Activated T-cell treated with anti-CD3 and anti-CD28 coated beads, Interleukin-2, amount 50 U/mL, for 48 hours (primary cell): Measurements from ENCODE around the gene PLA2G3.

ENCODE experiments used
- DNase-seq, 2 experiments: peaks; one replicate each; pipeline ENCODE4 v3.0.0-alpha.2; 2020

PLA2G3 gene

DNA sequence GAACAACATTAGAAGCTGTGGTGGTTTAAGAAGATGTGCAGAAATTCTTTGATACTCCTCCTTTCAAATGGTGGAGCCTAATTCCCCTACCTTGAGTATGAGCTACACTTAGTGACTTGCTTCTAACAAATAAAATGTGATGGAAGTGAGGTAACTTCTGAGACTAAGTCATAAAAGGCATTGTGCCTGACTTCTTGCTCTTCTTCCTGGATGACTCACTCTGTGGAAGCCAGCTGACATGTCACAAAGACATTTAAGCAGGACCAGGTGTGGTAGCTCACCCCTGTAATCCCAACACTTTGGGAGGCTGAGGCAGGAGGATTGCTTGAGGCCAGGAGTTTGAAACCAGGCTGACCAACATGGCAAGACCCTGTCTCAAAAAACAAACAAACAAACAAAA lies 3.9 kb upstream of the PLA2G3 start:
- DNase-seq, result no peak

- DNase-seq, result no peak
These were observed 3.2 kb upstream of the PLA2G3 start for GRCh38 chr22:31143537-31143936.

GRCh38 chr22:31143038-31143437 lies 2.7 kb upstream of the PLA2G3 start:
- no peak for DNase-seq

- DNase-seq, result no peak
These were observed 2.0 kb upstream of the PLA2G3 start for GRCh38 chr22:31142285-31142684.

GRCh38 chr22:31141551-31141950 lies 1.2 kb upstream of the PLA2G3 start:
- no peak for DNase-seq

DNA sequence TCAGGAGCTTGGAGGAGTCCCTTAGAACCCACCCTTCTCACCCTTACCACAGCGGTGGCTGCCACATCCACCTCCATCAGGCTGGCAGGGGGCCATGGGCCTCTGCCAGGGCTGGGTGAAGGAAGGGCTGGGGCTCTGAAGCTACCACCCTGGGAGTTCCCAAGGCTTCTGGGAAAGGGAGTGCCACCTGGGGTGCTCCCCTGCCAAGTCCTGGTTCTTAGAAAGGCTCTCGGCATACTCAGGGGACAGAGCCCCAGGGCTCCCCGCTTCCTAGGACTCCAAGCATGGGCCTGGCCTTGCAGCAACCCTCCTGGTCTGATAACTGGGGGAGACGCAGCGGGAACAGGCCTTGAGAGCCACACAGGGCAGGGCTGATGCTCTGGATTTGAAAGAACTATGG lies 438 bp upstream of the PLA2G3 start:
- DNase-seq, result no peak

- no peak for DNase-seq
These were observed 1.2 kb downstream of the PLA2G3 start for GRCh38 chr22:31139066-31139465.

DNA sequence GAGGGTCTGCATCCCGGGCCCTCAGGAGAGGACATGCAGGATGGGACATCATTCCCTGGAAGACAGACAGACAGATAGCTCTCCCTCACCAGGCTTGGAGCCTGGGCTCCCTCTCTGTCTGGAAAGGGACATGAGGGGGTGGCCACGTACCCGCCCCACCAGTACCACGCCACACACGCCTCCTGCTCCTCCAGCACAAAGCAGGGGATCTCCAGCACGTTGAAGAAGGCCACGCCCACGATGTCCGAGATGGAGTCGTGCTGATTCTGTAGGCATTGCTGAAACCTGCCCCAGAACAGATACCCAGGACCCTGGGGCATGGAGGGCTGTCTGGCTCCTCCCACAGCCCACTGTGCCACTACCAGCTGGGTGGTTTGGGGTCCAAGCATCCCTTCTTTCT lies 2.2 kb downstream of the PLA2G3 start:
- no peak for DNase-seq

DNA sequence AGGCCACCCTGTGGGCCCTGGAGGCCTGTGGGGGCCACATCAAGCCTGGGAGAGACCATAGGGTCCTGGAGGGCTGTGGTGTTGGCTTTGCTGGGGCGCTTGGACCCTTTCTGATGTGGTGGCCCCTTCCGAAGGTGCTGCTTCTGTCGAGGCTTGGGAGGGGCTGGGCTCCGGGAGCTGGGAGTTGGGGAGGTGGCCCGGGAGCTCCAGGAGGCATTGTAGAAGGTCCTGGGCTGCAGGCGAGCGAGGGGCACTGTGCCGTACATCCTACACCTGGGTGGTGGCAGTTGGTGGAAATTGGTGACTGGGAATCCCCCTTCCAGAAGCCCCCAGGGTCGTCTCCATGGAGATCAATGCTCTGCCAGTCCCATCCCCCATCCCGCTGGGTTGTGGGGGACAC lies 2.6 kb downstream of the PLA2G3 start:
- DNase-seq, result no peak

DNA sequence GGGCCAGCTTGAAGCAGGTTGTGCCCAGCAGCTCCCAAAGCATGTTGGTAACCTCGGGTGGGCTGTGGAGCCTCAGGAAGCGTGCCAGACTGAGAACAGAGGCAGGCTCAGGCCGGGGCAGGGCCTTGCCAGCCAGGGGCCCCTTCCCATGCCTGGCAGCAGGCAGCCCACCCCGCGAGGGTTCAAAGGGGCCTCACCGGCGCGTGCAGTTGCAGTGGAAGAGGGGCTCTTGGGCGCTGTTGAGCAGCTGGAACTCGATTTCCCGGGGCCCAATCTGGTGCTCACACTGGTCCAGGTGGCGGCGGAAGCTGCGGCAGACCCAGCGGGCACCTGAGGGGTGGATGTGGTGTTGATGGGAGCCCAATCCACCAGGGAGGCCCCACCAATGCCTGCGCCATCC lies 3.6 kb downstream of the PLA2G3 start:
- no peak for DNase-seq

DNA sequence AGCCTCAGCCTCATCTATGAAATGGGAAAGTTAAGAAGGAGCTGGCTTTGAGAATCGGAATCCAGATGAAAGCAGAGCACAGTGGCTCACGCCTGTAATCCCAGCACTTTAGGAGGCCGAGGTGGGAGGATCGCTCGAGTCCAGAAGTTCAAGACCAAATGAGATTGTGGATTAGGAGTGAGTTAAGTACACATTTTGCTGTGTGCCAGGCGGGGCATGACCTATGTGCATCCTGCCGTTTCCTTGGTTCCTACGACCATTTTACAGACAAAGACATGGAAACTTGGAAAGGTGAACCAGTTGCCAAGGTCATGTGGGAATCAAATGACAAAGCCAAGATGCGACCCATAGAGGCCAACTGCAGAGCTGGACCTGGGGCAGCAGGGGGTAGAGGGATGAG lies 4.2 kb downstream of the PLA2G3 start:
- no peak for DNase-seq

GRCh38 chr22:31135706-31136105 lies 4.6 kb downstream of the PLA2G3 start:
- DNase-seq, result no peak

GRCh38 chr22:31134688-31135087 lies 5.6 kb downstream of the PLA2G3 start:
- DNase-seq, result no peak

- no peak for DNase-seq
These were observed 6.4 kb downstream of the PLA2G3 start for GRCh38 chr22:31133911-31134310.

DNA sequence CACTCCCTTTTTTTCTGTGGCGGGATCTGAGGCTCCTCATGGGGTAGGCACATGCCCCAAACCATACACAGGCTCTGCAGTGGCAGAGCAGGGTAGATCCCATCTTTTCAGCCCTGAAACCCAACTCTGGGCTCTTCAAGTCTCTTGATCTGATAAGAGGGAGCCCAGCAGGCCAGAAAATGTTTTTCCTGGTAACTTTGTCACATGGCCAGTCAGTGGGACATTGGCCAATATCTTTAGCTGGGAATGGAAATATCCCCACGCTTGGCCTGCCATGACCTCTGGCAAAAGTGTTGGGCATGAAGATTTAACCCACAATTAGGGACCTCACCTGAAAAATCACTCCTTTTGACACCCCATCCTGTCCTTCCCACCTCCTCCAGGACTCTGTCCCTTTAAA lies 9.4 kb downstream of the PLA2G3 start:
- no peak for DNase-seq

- no peak for DNase-seq
These were observed 12.2 kb downstream of the PLA2G3 start for GRCh38 chr22:31128156-31128555.

- no peak for DNase-seq
These were observed 13.0 kb downstream of the PLA2G3 start for GRCh38 chr22:31127181-31127772.

DNA sequence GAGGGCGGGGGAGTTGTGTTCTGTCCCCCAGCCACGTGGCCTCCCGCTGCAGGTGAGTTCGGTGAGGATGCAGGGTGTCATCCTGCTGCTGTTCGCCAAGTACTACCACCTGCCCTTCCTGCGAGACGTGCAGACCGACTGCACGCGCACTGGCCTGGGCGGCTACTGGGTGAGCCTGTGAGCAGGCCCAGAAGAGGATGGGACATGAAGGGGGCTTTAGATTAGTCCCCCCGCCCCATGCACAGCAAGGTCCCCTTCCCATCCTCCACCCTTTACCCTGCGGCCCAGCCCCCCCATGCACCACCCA lies 13.5 kb downstream of the PLA2G3 start:
- no peak for DNase-seq

DNA sequence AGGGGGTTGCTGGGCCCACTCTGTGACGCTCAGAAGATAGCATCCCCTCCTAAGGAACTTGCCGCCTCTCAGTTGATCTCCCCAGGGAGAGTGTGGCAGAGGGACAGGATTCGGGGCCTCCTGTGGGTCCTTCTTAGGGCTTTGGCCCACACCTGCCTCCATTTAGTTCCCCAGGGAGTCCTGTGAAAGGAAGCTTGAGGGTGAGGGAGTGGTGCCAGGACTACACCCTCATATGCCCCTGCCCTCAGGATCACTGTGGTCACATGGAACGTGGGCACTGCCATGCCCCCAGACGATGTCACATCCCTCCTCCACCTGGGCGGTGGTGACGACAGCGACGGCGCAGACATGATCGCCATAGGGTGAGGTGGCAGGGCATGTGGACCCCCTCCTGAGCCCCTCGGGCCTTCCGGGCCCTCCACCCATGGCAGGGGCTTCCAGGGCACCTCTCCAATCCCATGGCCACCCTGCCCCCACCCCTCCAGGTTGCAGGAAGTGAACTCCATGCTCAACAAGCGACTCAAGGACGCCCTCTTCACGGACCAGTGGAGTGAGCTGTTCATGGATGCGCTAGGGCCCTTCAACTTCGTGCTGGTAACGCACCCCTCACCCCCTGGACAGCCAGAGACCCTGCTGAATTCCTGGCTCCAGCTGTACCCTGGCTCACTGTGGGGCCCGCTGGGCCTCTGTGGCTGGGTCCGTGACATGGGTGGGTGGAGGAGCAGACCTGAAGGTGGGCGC lies 14.0 kb downstream of the PLA2G3 start:
- no peak for DNase-seq

DNA sequence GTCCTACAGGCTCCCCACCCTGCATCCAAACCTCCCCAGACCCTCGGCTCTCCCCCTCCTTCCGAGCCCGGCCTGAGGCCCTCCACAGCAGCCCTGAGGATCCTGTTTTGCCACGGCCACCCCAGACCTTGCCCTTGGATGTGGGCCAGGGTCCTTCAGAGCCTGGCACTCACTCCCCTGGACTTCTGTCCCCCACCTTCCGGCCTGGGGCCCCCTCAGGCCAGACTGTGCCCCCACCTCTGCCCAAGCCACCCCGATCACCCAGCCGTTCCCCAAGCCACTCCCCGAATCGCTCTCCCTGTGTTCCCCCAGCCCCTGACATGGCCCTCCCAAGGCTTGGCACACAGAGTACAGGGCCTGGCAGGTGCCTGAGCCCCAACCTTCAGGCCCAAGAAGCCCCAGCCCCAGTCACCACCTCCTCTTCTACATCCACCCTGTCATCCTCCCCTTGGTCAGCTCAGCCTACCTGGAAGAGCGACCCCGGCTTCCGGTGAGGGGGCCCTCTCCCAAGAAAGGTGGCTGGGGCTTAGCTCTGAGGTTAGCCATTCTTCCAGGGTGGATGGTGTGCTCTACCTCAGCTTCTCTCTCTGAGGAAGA lies 14.7 kb downstream of the PLA2G3 start:
- no peak for DNase-seq

DNA sequence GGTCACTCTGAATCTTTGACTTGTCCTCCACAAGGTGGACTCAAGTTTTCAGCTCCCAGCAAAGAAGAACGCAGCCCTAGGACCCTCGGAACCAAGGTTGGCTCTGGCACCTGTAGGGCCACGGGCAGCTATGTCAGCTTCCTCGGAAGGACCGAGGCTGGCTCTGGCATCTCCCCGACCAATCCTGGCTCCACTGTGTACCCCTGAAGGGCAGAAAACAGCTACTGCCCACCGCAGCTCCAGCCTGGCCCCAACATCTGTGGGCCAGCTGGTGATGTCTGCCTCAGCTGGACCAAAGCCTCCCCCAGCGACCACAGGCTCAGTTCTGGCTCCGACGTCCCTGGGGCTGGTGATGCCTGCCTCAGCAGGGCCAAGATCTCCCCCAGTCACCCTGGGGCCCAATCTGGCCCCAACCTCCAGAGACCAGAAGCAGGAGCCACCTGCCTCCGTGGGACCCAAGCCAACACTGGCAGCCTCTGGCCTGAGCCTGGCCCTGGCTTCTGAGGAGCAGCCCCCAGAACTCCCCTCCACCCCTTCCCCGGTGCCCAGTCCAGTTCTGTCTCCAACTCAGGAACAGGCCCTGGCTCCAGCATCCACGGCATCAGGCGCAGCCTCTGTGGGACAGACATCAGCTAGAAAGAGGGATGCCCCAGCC lies 15.4 kb downstream of the PLA2G3 start:
- DNase-seq, result no peak

- no peak for DNase-seq
These were observed 16.0 kb downstream of the PLA2G3 start for GRCh38 chr22:31124290-31124689.

DNA sequence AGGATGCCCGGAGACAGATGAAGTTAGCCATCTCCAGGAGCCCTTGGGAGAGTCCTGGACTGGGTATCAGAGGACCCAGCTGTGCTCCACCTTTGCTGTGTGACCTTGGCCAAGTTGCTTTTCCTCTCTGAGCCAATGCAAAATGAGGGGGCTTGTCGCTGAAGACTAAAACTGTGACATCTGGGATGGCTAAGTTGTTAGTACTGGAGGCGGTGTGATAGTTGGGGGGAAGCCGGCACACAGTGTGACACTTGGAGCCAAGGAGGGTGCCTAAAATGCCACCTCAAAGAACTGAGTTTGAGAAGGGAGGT lies 17.1 kb downstream of the PLA2G3 start:
- DNase-seq, result no peak

DNA sequence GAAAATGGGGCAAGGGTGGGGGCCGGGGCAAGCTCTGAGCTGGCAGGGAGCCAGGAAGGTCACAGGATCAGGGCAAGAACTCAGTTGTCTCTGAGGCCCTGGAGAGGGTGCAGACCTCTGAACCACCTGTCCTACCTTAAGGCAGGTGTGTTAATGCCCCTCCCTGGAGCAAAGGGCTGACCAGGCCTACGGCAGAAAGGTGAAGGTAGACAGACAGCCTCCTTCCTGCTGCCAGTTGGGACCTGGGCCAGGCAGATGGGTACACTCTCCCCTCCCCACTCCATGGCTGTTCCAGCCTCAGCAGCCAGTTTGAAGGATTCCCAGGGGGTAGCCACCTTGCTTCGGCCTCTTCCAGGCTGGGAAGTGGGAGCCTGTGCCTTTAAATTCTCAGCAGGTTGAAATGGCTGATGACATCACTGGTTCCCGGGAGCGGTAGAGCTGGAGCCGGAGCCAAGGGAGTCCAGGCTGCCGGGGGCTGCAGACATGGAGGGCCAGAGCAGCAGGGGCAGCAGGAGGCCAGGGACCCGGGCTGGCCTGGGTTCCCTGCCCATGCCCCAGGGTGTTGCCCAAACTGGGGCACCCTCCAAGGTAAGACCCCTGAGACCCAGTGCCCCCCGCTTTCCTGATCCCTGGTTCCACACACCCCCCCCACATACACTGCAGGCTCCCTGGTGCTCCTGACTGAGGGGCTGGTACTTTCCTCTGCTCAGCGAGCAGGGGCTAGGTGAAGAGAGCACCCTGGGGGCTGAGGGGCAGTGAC lies 17.6 kb downstream of the PLA2G3 start, which contains the start of gene INPP5J:
Gene INPP5J (plus strand): TSS at position 435 of the 760 bp plus-strand sequence. CDS start 49 bp downstream, at position 484.
- no peak for DNase-seq
